ENCODE data around the gene FGF10.

The FGF10 gene

DNA sequence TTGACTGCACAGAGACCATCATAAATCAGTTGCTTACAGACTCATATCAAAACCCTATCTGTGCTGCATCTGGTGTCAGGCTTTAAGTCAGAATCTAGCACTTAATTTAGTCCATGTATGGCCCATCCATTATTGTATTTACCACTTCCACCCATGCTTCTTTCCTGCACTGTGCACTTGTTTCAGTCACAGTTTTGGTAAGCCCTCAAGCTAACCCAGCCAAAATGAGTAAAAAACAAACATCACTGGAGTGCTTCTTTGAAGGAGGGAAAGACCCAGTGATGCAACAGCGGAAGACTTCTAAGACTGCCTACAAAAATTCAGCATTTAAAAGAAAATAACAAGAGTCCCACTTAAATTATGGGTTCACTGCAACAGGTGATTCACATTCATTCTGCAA lies 69.0 kb downstream of the FGF10 start:
- in situ Hi-C loops (cut with MboI; ENCODE audit: low pct_unique_long_range_greater_than_20kb, low sequenced_read_pairs, unreplicated experiment): no loop called here
- TF ChIP-seq CTCF (IDR thresholded peaks at IDR 0.05; ENCODE audit: extremely low read depth, insufficient read depth, missing control alignments): no peak
- DNase-seq (ENCODE audit: low spot score): no peak

GRCh38 chr5:44318883-44319282 lies 70.3 kb downstream of the FGF10 start:
- in situ Hi-C loops (cut with MboI; ENCODE audit: low pct_unique_long_range_greater_than_20kb, low sequenced_read_pairs, unreplicated experiment): no loop called here
- no peak for DNase-seq (ENCODE audit: low spot score)

DNA sequence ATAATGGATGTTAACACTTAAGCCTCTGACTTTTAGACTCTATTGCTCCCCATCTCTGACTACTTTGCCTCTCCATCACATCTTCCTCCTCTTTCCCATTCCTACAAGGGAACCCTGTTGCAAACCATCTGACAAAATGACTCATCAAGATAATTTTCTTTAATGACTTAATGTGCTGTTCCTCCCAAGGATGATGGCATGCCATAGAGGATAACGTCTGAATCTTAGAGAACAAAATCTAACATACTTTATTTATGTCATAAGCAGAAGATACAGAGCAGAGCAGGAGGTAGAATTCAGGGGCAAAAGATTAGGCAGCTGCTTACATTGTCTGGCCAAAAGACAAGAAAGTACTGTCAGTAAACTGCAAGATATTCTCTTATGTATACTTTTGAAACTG lies 76.8 kb downstream of the FGF10 start:
- in situ Hi-C loops (cut with MboI; ENCODE audit: low pct_unique_long_range_greater_than_20kb, low sequenced_read_pairs, unreplicated experiment): no loop called here

More at GRCh38 chr5:44318883-44319282, 70.3 kb downstream of the FGF10 start:
- no peak for TF ChIP-seq CTCF (IDR thresholded peaks at IDR 0.05; ENCODE audit: extremely low read depth, insufficient read depth, missing control alignments)

GRCh38 chr5:44300551-44300950 lies 88.7 kb downstream of the FGF10 start:
- TF ChIP-seq CTCF (IDR thresholded peaks at IDR 0.05; ENCODE audit: extremely low read depth, insufficient read depth, missing control alignments): no peak
- no peak for DNase-seq (ENCODE audit: low spot score)
- in situ Hi-C loops (cut with MboI; ENCODE audit: low pct_unique_long_range_greater_than_20kb, low sequenced_read_pairs, unreplicated experiment): no loop called here

More for the DNA sequence above, 76.8 kb downstream of the FGF10 start:
- no peak for DNase-seq (ENCODE audit: low spot score)
- no peak for TF ChIP-seq CTCF (IDR thresholded peaks at IDR 0.05; ENCODE audit: extremely low read depth, insufficient read depth, missing control alignments)

DNA sequence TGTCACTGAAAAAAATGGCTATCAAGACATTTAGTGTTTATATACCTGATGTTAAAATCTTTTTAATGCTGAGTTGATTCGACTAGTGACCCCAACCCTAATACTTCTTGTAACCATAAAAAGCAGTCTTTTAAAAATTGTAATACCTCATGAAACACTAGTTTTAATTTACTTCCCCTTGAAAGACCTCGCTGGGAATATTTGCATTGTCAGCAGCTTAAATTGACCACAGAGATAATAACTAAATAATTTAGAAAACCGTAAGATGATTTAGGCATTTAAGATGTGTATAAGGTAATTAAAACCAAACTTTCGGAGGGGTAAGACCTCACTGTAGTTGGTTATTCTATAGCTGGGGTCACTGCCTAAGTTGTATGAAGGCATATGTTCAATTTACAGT lies 89.8 kb downstream of the FGF10 start:
- in situ Hi-C loops (cut with MboI; ENCODE audit: low pct_unique_long_range_greater_than_20kb, low sequenced_read_pairs, unreplicated experiment): no loop called here
- TF ChIP-seq CTCF (IDR thresholded peaks at IDR 0.05; ENCODE audit: extremely low read depth, insufficient read depth, missing control alignments): no peak

DNA sequence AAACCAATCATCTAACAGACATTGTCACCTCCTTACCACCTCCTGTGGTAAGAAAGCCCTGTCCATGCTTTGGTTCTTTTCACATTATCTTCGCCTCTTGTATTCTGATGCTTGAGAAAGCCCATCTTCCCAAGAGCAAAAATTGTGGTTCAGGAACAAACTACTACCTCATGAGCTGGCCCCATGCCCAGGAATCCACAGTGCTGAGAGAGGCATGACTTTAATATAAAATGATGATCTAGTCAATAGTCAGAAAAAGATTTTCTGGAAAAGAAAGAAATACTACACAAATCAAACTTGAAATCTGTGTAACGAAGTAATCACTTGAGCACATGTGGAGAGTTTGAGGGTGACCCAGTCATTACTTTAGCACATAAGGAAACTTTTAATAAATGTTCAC lies 94.7 kb downstream of the FGF10 start:
- DNase-seq (ENCODE audit: low spot score): no peak
- in situ Hi-C loops (cut with MboI; ENCODE audit: low pct_unique_long_range_greater_than_20kb, low sequenced_read_pairs, unreplicated experiment): no loop called here
- no peak for TF ChIP-seq CTCF (IDR thresholded peaks at IDR 0.05; ENCODE audit: extremely low read depth, insufficient read depth, missing control alignments)

More for the DNA sequence above, 89.8 kb downstream of the FGF10 start:
- no peak for DNase-seq (ENCODE audit: low spot score)

DNA sequence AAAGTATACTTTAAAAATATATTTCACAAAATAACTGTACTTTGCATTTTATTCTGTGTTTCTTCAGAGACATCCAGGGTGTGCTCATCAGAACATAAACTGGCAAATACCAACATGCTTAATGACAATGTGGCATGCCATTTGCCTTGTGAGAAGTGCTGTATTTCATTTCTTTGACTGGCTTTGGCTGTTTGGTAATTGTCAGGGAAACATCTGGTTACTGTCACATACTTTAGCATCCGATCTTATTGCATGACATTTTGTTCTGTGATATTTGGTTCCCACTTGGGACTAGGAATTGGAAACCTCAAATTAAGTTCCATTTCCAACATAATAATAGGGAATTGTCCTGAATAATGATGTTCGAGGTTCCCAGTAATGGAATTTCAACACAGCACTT lies 96.5 kb downstream of the FGF10 start:
- no peak for TF ChIP-seq CTCF (IDR thresholded peaks at IDR 0.05; ENCODE audit: extremely low read depth, insufficient read depth, missing control alignments)
- in situ Hi-C loops (cut with MboI; ENCODE audit: low pct_unique_long_range_greater_than_20kb, low sequenced_read_pairs, unreplicated experiment): no loop called here
- DNase-seq (ENCODE audit: low spot score): no peak
